Uterus (tissue), 2 donors: Measurements from ENCODE around the gene OTOGL.

Experiments
- CTCF ChIP-seq, 4 experiments: fragments of 200-600 bp in 2 of 4; fragments of 450-650 bp in 2 of 4; sonication (generic) in 2 of 4; IDR thresholded peaks; one replicate each; pipeline ENCODE4 v1.5.1; 2016 to 2019; ENCODE audit warnings: antibody characterized with exemption in 4 of 4, mild to moderate bottlenecking in 2 of 4, moderate library complexity in 1 of 4
- POLR2A ChIP-seq, 2 donors: fragments of 450-650 bp; IDR thresholded peaks; one replicate each; pipeline ENCODE4 v1.6.1; 2016; ENCODE audit warnings: antibody characterized with exemption in 2 of 2, mild to moderate bottlenecking in 1 of 2, moderate library complexity in 1 of 2

- TF ChIP-seq CTCF (IDR thresholded peaks at IDR 0.05) (no peak), POLR2A (IDR thresholded peaks at IDR 0.05) (no peak)
These were observed 57.0 kb downstream of the OTOGL start for GRCh38 chr12:80156306-80156705.
